ENCODE measurements around the gene CBARP.

The CBARP gene

GRCh38 chr19:1181606-1182005, 56.2 kb downstream of the CBARP start:
- H3K4me1 ChIP-seq (ENCODE audit: insufficient read depth, insufficient read length) = peaks cover 22% of the 10 kb centered on the region
- no peaks in the 10 kb centered on the region for H3K27me3 ChIP-seq (ENCODE audit: insufficient read depth, insufficient read length)
- H3K4me3 ChIP-seq (ENCODE audit: insufficient read length, low read depth) = no peak overlapping the region
- H3K9me3 ChIP-seq (ENCODE audit: insufficient read depth, low read length) = no peaks in the 10 kb centered on the region
- H3K9ac ChIP-seq (ENCODE audit: insufficient read length, low read depth) = no peak overlapping the region
- TF ChIP-seq SUZ12 (IDR thresholded peaks at IDR 0.05; ENCODE audit: extremely low read depth, insufficient read depth, insufficient read length) (no peak), YY1 (IDR thresholded peaks at IDR 0.05; ENCODE audit: insufficient read depth, insufficient read length) (no peak), ZNF274 (IDR thresholded peaks at IDR 0.05; ENCODE audit: low read depth, low read length) (no peak)
- no peaks in the 10 kb centered on the region for H3K36me3 ChIP-seq (ENCODE audit: insufficient read depth, insufficient read length, low read length)
- no peak for DNase-seq (ENCODE audit: low read depth, low spot score)

Data from NT2/D1 (cell line).